Measurements from ENCODE around the gene CD44. TPM values are rescaled to one million over a fixed set of nuclear protein-coding genes. Genes with fewer than 3 reads are reported as not detected.

The CD44 gene
- total RNA-seq, 1 experiment from 2014 or later: 6.1 TPM

- H2BK5ac ChIP-seq (ENCODE audit: insufficient read length, low read length): no peak overlapping the region
- no peak overlapping the region for H2BK12ac ChIP-seq (ENCODE audit: insufficient read length, low read depth, low read length)
- no peak overlapping the region for H2AFZ ChIP-seq (ENCODE audit: low read length)
- no peak overlapping the region for H2BK20ac ChIP-seq (ENCODE audit: low read depth, low read length, poor library complexity, severe bottlenecking)
- WGBS (ENCODE audit: extremely low coverage, insufficient read length, low lambda C conversion rate): no CpG with 5 or more reads among the region's 5 CpGs
- Mint-ChIP-seq H3K36me3 (ENCODE audit: insufficient read depth in 1 of 3, low read depth in 3 of 3) (no peaks in the 10 kb centered on the region; a peak in 1 of 7 replicates), H3K27me3 (ENCODE audit: low read depth) (peaks cover 4% of the 10 kb centered on the region; the same call in 1 of the 2 replicates), H3K27ac (no peak overlapping the region), H3K4me3 (no peak overlapping the region), H3K4me1 (peaks cover 0 to 2% of the 10 kb centered on the region in 2 experiments; a peak in 2 of 4 replicates), H3K9me3 (no peaks in the 10 kb centered on the region)
- no peaks in the 10 kb centered on the region for H3K79me1 ChIP-seq (ENCODE audit: insufficient read depth, low read depth, low read length, poor library complexity, severe bottlenecking)
- TF ChIP-seq, protein P1, sequence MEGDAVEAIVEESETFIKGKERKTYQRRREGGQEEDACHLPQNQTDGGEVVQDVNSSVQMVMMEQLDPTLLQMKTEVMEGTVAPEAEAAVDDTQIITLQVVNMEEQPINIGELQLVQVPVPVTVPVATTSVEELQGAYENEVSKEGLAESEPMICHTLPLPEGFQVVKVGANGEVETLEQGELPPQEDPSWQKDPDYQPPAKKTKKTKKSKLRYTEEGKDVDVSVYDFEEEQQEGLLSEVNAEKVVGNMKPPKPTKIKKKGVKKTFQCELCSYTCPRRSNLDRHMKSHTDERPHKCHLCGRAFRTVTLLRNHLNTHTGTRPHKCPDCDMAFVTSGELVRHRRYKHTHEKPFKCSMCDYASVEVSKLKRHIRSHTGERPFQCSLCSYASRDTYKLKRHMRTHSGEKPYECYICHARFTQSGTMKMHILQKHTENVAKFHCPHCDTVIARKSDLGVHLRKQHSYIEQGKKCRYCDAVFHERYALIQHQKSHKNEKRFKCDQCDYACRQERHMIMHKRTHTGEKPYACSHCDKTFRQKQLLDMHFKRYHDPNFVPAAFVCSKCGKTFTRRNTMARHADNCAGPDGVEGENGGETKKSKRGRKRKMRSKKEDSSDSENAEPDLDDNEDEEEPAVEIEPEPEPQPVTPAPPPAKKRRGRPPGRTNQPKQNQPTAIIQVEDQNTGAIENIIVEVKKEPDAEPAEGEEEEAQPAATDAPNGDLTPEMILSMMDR (conservative IDR thresholded peaks at IDR 0.05): no peak
- H4K20me1 ChIP-seq (ENCODE audit: control insufficient read depth, insufficient read depth, insufficient read length): no peaks in the 10 kb centered on the region
- H2BK15ac ChIP-seq (ENCODE audit: low read depth, low read length): no peak overlapping the region
- H3K14ac ChIP-seq (ENCODE audit: insufficient read depth, low read length): no peak overlapping the region
- H4K5ac ChIP-seq (ENCODE audit: insufficient read length, low read depth, low read length): no peak overlapping the region
- no peaks in the 10 kb centered on the region for H3K9me3 ChIP-seq (ENCODE audit: control insufficient read depth, low read depth, low read length)
- H3K56ac ChIP-seq (ENCODE audit: insufficient read length, low read depth, low read length): no peak overlapping the region
- H3K79me2 ChIP-seq (ENCODE audit: insufficient read depth, low read length): no peaks in the 10 kb centered on the region
- H3K27me3 ChIP-seq (ENCODE audit: insufficient read depth, low read length): no peaks in the 10 kb centered on the region
- H3K9ac ChIP-seq (ENCODE audit: extremely low read depth, insufficient read length, low read length): no peak overlapping the region
- no peak overlapping the region for H2BK120ac ChIP-seq (ENCODE audit: low read depth, low read length, poor library complexity, severe bottlenecking)
- H3K4me1 ChIP-seq (ENCODE audit: insufficient read depth, low read length): no peaks in the 10 kb centered on the region
- no peak overlapping the region for H3K4ac ChIP-seq (ENCODE audit: low read depth, low read length)
- H4K91ac ChIP-seq (ENCODE audit: insufficient read length, low read depth, low read length): no peak overlapping the region
- H4K8ac ChIP-seq (replicated peaks; ENCODE audit: insufficient read length, low read depth, low read length): no peak overlapping the region
- no peak overlapping the region for H3T11ph ChIP-seq (ENCODE audit: low read length)
- H2AK5ac ChIP-seq (ENCODE audit: insufficient read length, low read length): no peak overlapping the region
- H3K4me2 ChIP-seq (ENCODE audit: insufficient read depth, insufficient read length, low read length): no peak overlapping the region
- no peak overlapping the region for H3K23ac ChIP-seq (ENCODE audit: insufficient read length, low read depth, low read length)
- H3K18ac ChIP-seq (ENCODE audit: insufficient read length, low read depth, low read length): no peak overlapping the region
- DNase-seq: no peak
- H3K23me2 ChIP-seq (ENCODE audit: insufficient read length, low read depth, low read length, poor library complexity, severe bottlenecking): no peaks in the 10 kb centered on the region
- no peak overlapping the region for H3K27ac ChIP-seq (ENCODE audit: insufficient read length, low read depth, low read length)
These were observed 142.3 kb downstream of the CD44 start for GRCh38 chr11:35281169-35281688.

Other genes with a start within 250 kb of the CD44 start
- gene APIP, start 222.8 kb upstream of the CD44 start, total RNA-seq (2021): 31.3 and 35.4 TPM in 2 replicates
- 40.1 and 40.7 TPM in 2 replicates for gene PDHX, start 222.6 kb upstream of the CD44 start, total RNA-seq (2021)